ENCODE data around the gene FGFR2. TPM values are rescaled to one million over a fixed set of nuclear protein-coding genes. Genes with fewer than 3 reads are reported as not detected.

Gene FGFR2
- total RNA-seq, 1 experiment from 2014 or later, result 135 TPM

- Histone ChIP-seq H3K4ac (ENCODE audit: low read depth, low read length) (no peak overlapping the region), H2BK15ac (ENCODE audit: low read depth, low read length) (no peak overlapping the region), H3K18ac (ENCODE audit: insufficient read length, low read depth, low read length) (no peak overlapping the region), H3K23me2 (ENCODE audit: insufficient read length, low read depth, low read length, poor library complexity, severe bottlenecking) (no peaks in the 10 kb centered on the region), H3K4me1 (ENCODE audit: insufficient read depth, low read length) (no peaks in the 10 kb centered on the region), H3T11ph (ENCODE audit: low read length) (no peak overlapping the region), H3K27me3 (ENCODE audit: insufficient read depth, low read length) (no peaks in the 10 kb centered on the region), H2AFZ (ENCODE audit: low read length) (no peak overlapping the region), H3K79me2 (ENCODE audit: insufficient read depth, low read length) (no peaks in the 10 kb centered on the region), H3K14ac (ENCODE audit: insufficient read depth, low read length) (no peak overlapping the region), H3K27ac (ENCODE audit: insufficient read length, low read depth, low read length) (no peak overlapping the region), H4K91ac (ENCODE audit: insufficient read length, low read depth, low read length) (no peak overlapping the region), H3K56ac (ENCODE audit: insufficient read length, low read depth, low read length) (no peak overlapping the region), H2AK5ac (ENCODE audit: insufficient read length, low read length) (no peak overlapping the region), H3K9ac (ENCODE audit: extremely low read depth, insufficient read length, low read length) (no peak overlapping the region), H3K23ac (ENCODE audit: insufficient read length, low read depth, low read length) (no peak overlapping the region), H2BK12ac (ENCODE audit: insufficient read length, low read depth, low read length) (no peak overlapping the region), H4K20me1 (ENCODE audit: control insufficient read depth, insufficient read depth, insufficient read length) (no peaks in the 10 kb centered on the region), H3K4me2 (ENCODE audit: insufficient read depth, insufficient read length, low read length) (no peak overlapping the region), H4K8ac (replicated peaks; ENCODE audit: insufficient read length, low read depth, low read length) (no peak overlapping the region), H3K9me3 (ENCODE audit: control insufficient read depth, low read depth, low read length) (no peaks in the 10 kb centered on the region), H2BK5ac (ENCODE audit: insufficient read length, low read length) (no peak overlapping the region), H3K79me1 (ENCODE audit: insufficient read depth, low read depth, low read length, poor library complexity, severe bottlenecking) (no peaks in the 10 kb centered on the region), H2BK120ac (ENCODE audit: low read depth, low read length, poor library complexity, severe bottlenecking) (no peak overlapping the region), H2BK20ac (ENCODE audit: low read depth, low read length, poor library complexity, severe bottlenecking) (no peak overlapping the region), H4K5ac (ENCODE audit: insufficient read length, low read depth, low read length) (no peak overlapping the region)
- H3K27me3 Mint-ChIP-seq (ENCODE audit: low read depth), result no peaks in the 10 kb centered on the region; the same call in 1 of the 2 replicates
- TF ChIP-seq CTCF (conservative IDR thresholded peaks at IDR 0.05), result no peak
- no peak for DNase-seq
- no CpG with 5 or more reads among the region's 7 CpGs for WGBS (ENCODE audit: extremely low coverage, insufficient read length, low lambda C conversion rate)
- no peak overlapping the region for H3K4me3 Mint-ChIP-seq
- H3K4me1 Mint-ChIP-seq, result peaks cover 7 to 20% of the 10 kb centered on the region in 2 experiments; a peak in 3 of 4 replicates
- H3K36me3 Mint-ChIP-seq (ENCODE audit: insufficient read depth in 1 of 3, low read depth in 3 of 3), result peaks cover 54 to 96% (median 95%) of the 10 kb centered on the region in 3 experiments
- no peaks in the 10 kb centered on the region for H3K9me3 Mint-ChIP-seq
- H3K27ac Mint-ChIP-seq, result peak overlapping the region in 2 of 3 experiments; percentile 15 to 45; a peak in 2 of 7 replicates
Measured at GRCh38 chr10:121501796-121502195, 96.4 kb downstream of the FGFR2 start.

All from H9 (cell line).